PFSK-1 (cell line): Measurements from ENCODE around the gene PIK3CB.

ENCODE experiments used
- FOXP2 ChIP-seq: optimal IDR thresholded peaks from 2 replicates; pipeline ENCODE3; 2011; ENCODE audit warnings: borderline replicate concordance, control low read depth, inconsistent platforms; ENCODE audit not compliant: insufficient read depth; ENCODE audit errors: extremely low read length, extremely low read depth
- POLR2AphosphoS5 ChIP-seq: IDR thresholded peaks from 2 replicates; pipeline ENCODE4 v1.6.1; 2012; ENCODE audit warnings: low read depth, mild to moderate bottlenecking, control low read depth, low read length, moderate library complexity
- REST ChIP-seq, 2 experiments: IDR thresholded peaks; 2 replicates each; pipeline versions ENCODE4 v1.6.1 to v1.8.0; 2011 to 2012; ENCODE audit warnings: low read depth in 2 of 2, low read length in 2 of 2, control low read depth in 1 of 2, inconsistent platforms in 1 of 2, mild to moderate bottlenecking in 1 of 2, moderate library complexity in 1 of 2; ENCODE audit not compliant: insufficient read depth in 1 of 2
- SIN3A ChIP-seq: IDR thresholded peaks from 2 replicates; pipeline ENCODE4 v1.6.1; 2012; ENCODE audit warnings: mild to moderate bottlenecking, low read length, moderate library complexity, borderline replicate concordance; ENCODE audit not compliant: insufficient read depth
- TAF1 ChIP-seq: IDR thresholded peaks from 2 replicates; pipeline ENCODE4 v1.6.1; 2012; ENCODE audit warnings: low read length, control low read depth, borderline replicate concordance; ENCODE audit not compliant: insufficient read depth

PIK3CB gene

GRCh38 chr3:138775254-138775595 is 59.5 kb downstream of the PIK3CB start:
- no peak for TF ChIP-seq POLR2AphosphoS5
- no peak for TF ChIP-seq FOXP2
- no peak for TF ChIP-seq REST (IDR thresholded peaks at IDR 0.05; ENCODE audit: insufficient read depth in 1 of 2, low read depth in 2 of 2, low read length in 2 of 2)
- TF ChIP-seq SIN3A: no peak
- TF ChIP-seq TAF1: no peak

- peak; percentile 66 for TF ChIP-seq FOXP2
- TF ChIP-seq REST (IDR thresholded peaks at IDR 0.05; ENCODE audit: insufficient read depth in 1 of 2, low read depth in 2 of 2, low read length in 2 of 2): no peak
Observed at GRCh38 chr3:138774529-138775253, 60.0 kb downstream of the PIK3CB start.

GRCh38 chr3:138771585-138771984 is 63.1 kb downstream of the PIK3CB start:
- TF ChIP-seq FOXP2: no peak
- TF ChIP-seq REST (IDR thresholded peaks at IDR 0.05; ENCODE audit: insufficient read depth in 1 of 2, low read depth in 2 of 2, low read length in 2 of 2): no peak
- no peak for TF ChIP-seq SIN3A
- TF ChIP-seq POLR2AphosphoS5: no peak
- TF ChIP-seq TAF1: no peak

- TF ChIP-seq REST (IDR thresholded peaks at IDR 0.05; ENCODE audit: insufficient read depth in 1 of 2, low read depth in 2 of 2, low read length in 2 of 2): no peak
- TF ChIP-seq SIN3A: no peak
- no peak for TF ChIP-seq POLR2AphosphoS5
- no peak for TF ChIP-seq TAF1
- no peak for TF ChIP-seq FOXP2
Observed at GRCh38 chr3:138769616-138770015, 65.1 kb downstream of the PIK3CB start.

GRCh38 chr3:138768946-138769345 is 65.8 kb downstream of the PIK3CB start:
- TF ChIP-seq SIN3A (no peak), TAF1 (no peak), POLR2AphosphoS5 (no peak), FOXP2 (no peak), REST (IDR thresholded peaks at IDR 0.05; ENCODE audit: insufficient read depth in 1 of 2, low read depth in 2 of 2, low read length in 2 of 2) (no peak)
